Mesendoderm (in vitro differentiated cells): ENCODE measurements around the gene FFAR3.
"Not testable (repeated sequence)": the region's sequence is repeated elsewhere in the genome, so short reads cannot be mapped to it uniquely, and the experiment has no call there.

Experiments used
- DNase-seq: peaks from one replicate; pipeline ENCODE4 v3.0.0; 2013
- H2AK5ac ChIP-seq: 2 replicates; pipeline ENCODE4 v1.6.1; 2013; ENCODE audit warnings: low read length, inconsistent platforms
- H2BK120ac ChIP-seq: 2 replicates; pipeline ENCODE4 v1.6.1; 2013; ENCODE audit warnings: low read depth, mild to moderate bottlenecking, low read length, moderate library complexity, mixed read lengths
- H2BK15ac ChIP-seq: replicated peaks from 2 replicates; pipeline ENCODE4 v1.6.1; 2013; ENCODE audit warnings: low read depth, mild to moderate bottlenecking, moderate library complexity
- H2BK5ac ChIP-seq: 2 replicates; pipeline ENCODE4 v1.6.1; 2013; ENCODE audit warnings: low read length, inconsistent platforms
- H3K18ac ChIP-seq: 2 replicates; pipeline ENCODE4 v1.6.1; 2013; ENCODE audit warnings: mild to moderate bottlenecking, low read length, mixed read lengths
- H3K23ac ChIP-seq: one replicate; pipeline ENCODE4 v1.6.1; 2013; ENCODE audit warnings: low read length
- H3K27ac ChIP-seq: 2 replicates; pipeline ENCODE4 v1.5.1; 2013; ENCODE audit warnings: low read depth, mild to moderate bottlenecking, inconsistent platforms, low read length, moderate library complexity
- H3K27me3 ChIP-seq: 2 replicates; pipeline ENCODE4 v1.6.1; 2013; ENCODE audit warnings: low read length, control low read depth, mild to moderate bottlenecking, inconsistent platforms; ENCODE audit not compliant: insufficient read depth, poor library complexity
- H3K36me3 ChIP-seq: 2 replicates; pipeline ENCODE4 v1.6.1; 2013; ENCODE audit warnings: low read length, inconsistent platforms; ENCODE audit not compliant: control insufficient read depth, insufficient read depth
- H3K4ac ChIP-seq: one replicate; pipeline ENCODE4 v1.6.1; 2013; ENCODE audit warnings: low read depth, mild to moderate bottlenecking, low read length, moderate library complexity
- H3K4me1 ChIP-seq: 2 replicates; pipeline ENCODE4 v1.6.1; 2013; ENCODE audit warnings: low read depth, low read length, inconsistent platforms; ENCODE audit not compliant: control insufficient read depth
- H3K4me2 ChIP-seq: 2 replicates; pipeline ENCODE4 v1.6.1; 2013; ENCODE audit warnings: low read length
- H3K4me3 ChIP-seq: 2 replicates; pipeline ENCODE4 v1.5.1; 2013; ENCODE audit warnings: mild to moderate bottlenecking, low read length
- H3K56ac ChIP-seq: one replicate; pipeline ENCODE4 v1.6.1; 2013; ENCODE audit warnings: low read length
- H3K79me1 ChIP-seq: 2 replicates; pipeline ENCODE4 v1.6.1; 2013; ENCODE audit warnings: low read length, inconsistent platforms
- H3K79me2 ChIP-seq: 2 replicates; pipeline ENCODE4 v1.6.1; 2013; ENCODE audit warnings: mild to moderate bottlenecking, low read length; ENCODE audit not compliant: control insufficient read depth, insufficient read depth
- H3K9ac ChIP-seq: 2 replicates; pipeline ENCODE4 v1.6.1; 2013; ENCODE audit warnings: low read length, inconsistent platforms
- H4K5ac ChIP-seq: one replicate; pipeline ENCODE4 v1.6.1; 2013; ENCODE audit warnings: low read length
- H4K8ac ChIP-seq: one replicate; pipeline ENCODE4 v1.6.1; 2013; ENCODE audit warnings: low read depth, mild to moderate bottlenecking, control low read depth, low read length, moderate library complexity
- WGBS: extraction: QIAGEN DNeasy Blood & Tissue Kit; methylation state at CpG from one replicate; pipeline ENCODE4 v1.1.7; 2013; ENCODE audit warnings: low lambda C conversion rate, missing lambda C conversion rate; ENCODE audit not compliant: insufficient coverage; ENCODE audit errors: extremely low coverage; 5-methylcytosine and 5-hydroxymethylcytosine counted together

The FFAR3 gene

GRCh38 chr19:35400773-35401100 lies 42.5 kb downstream of the FFAR3 start:
- Histone ChIP-seq H3K79me1 (no peaks in the 10 kb centered on the region), H4K5ac (no peak overlapping the region), H2BK15ac (no peak overlapping the region), H3K4me3 (no peak overlapping the region), H4K8ac (no peak overlapping the region), H3K4me1 (no peaks in the 10 kb centered on the region), H2AK5ac (no peak overlapping the region), H2BK5ac (no peak overlapping the region), H3K36me3 (no peaks in the 10 kb centered on the region), H3K4ac (no peak overlapping the region), H3K56ac (no peak overlapping the region), H3K27me3 (no peaks in the 10 kb centered on the region), H3K18ac (no peak overlapping the region), H3K23ac (no peak overlapping the region), H3K27ac (no peak overlapping the region), H3K4me2 (no peak overlapping the region), H3K79me2 (no peaks in the 10 kb centered on the region), H3K9ac (no peak overlapping the region), H2BK120ac (no peak overlapping the region)
- DNase-seq, result no peak
- no CpG with 5 or more reads among the region's 7 CpGs for WGBS

GRCh38 chr19:35401416-35401815 lies 43.2 kb downstream of the FFAR3 start:
- not testable (repeated sequence) for H3K56ac ChIP-seq, H3K4ac ChIP-seq, H2BK15ac ChIP-seq, H2BK5ac ChIP-seq, DNase-seq, H3K79me2 ChIP-seq, H3K18ac ChIP-seq, H3K23ac ChIP-seq, H4K5ac ChIP-seq, H3K4me3 ChIP-seq, H3K27me3 ChIP-seq, H4K8ac ChIP-seq, H2AK5ac ChIP-seq, H3K79me1 ChIP-seq, H3K36me3 ChIP-seq, H3K9ac ChIP-seq, H3K4me2 ChIP-seq, H2BK120ac ChIP-seq, H3K27ac ChIP-seq, H3K4me1 ChIP-seq
- WGBS, result no CpG with 5 or more reads among the region's 9 CpGs

- H3K23ac ChIP-seq, result no peak overlapping the region
- no peaks in the 10 kb centered on the region for H3K4me1 ChIP-seq
- no peak overlapping the region for H3K27ac ChIP-seq
- H3K4me3 ChIP-seq, result no peak overlapping the region
- H3K56ac ChIP-seq, result no peak overlapping the region
- no peak overlapping the region for H3K4me2 ChIP-seq
- no peak overlapping the region for H4K8ac ChIP-seq
- H3K27me3 ChIP-seq, result no peaks in the 10 kb centered on the region
- no peaks in the 10 kb centered on the region for H3K36me3 ChIP-seq
- H3K79me2 ChIP-seq, result no peaks in the 10 kb centered on the region
- no peak overlapping the region for H4K5ac ChIP-seq
- no peak overlapping the region for H2BK5ac ChIP-seq
- H3K9ac ChIP-seq, result no peak overlapping the region
- H2BK15ac ChIP-seq, result no peak overlapping the region
- H2BK120ac ChIP-seq, result no peak overlapping the region
- H3K4ac ChIP-seq, result no peak overlapping the region
- H3K79me1 ChIP-seq, result no peaks in the 10 kb centered on the region
- peak; percentile 38 for DNase-seq
- H3K18ac ChIP-seq, result no peak overlapping the region
- H2AK5ac ChIP-seq, result no peak overlapping the region
- no CpG with 5 or more reads among the region's 8 CpGs for WGBS
These were observed 45.0 kb downstream of the FFAR3 start for GRCh38 chr19:35403116-35403760.

GRCh38 chr19:35404879-35405622 lies 46.8 kb downstream of the FFAR3 start:
- Histone ChIP-seq H3K79me1 (no peaks in the 10 kb centered on the region), H3K4me2 (no peak overlapping the region), H2BK120ac (no peak overlapping the region), H3K9ac (no peak overlapping the region), H3K4me1 (no peaks in the 10 kb centered on the region), H3K27ac (no peak overlapping the region), H4K5ac (no peak overlapping the region), H3K23ac (no peak overlapping the region), H2AK5ac (no peak overlapping the region), H3K79me2 (no peaks in the 10 kb centered on the region), H3K56ac (no peak overlapping the region), H3K36me3 (no peaks in the 10 kb centered on the region), H2BK5ac (no peak overlapping the region), H3K27me3 (no peaks in the 10 kb centered on the region), H3K18ac (no peak overlapping the region), H3K4ac (no peak overlapping the region), H4K8ac (no peak overlapping the region), H2BK15ac (no peak overlapping the region), H3K4me3 (no peak overlapping the region)
- WGBS, result no CpG with 5 or more reads among the region's 11 CpGs
- DNase-seq, result peak; percentile 97

- Histone ChIP-seq H2BK120ac (no peak overlapping the region), H3K4ac (no peak overlapping the region), H3K9ac (no peak overlapping the region), H3K23ac (no peak overlapping the region), H2BK15ac (no peak overlapping the region), H3K27ac (no peak overlapping the region), H3K79me1 (no peaks in the 10 kb centered on the region), H4K5ac (no peak overlapping the region), H3K36me3 (no peaks in the 10 kb centered on the region), H3K79me2 (no peaks in the 10 kb centered on the region), H3K4me3 (no peak overlapping the region), H3K27me3 (no peaks in the 10 kb centered on the region), H2AK5ac (no peak overlapping the region), H3K18ac (no peak overlapping the region), H3K4me2 (no peak overlapping the region), H3K4me1 (no peaks in the 10 kb centered on the region), H2BK5ac (no peak overlapping the region), H3K56ac (no peak overlapping the region), H4K8ac (no peak overlapping the region)
- no peak for DNase-seq
- no CpG with 5 or more reads among the region's 6 CpGs for WGBS
These were observed 49.4 kb downstream of the FFAR3 start for GRCh38 chr19:35407619-35408018.
